ENCODE measurements around the gene DUS3L. TPM values are rescaled to one million over a fixed set of nuclear protein-coding genes. Genes with fewer than 3 reads are reported as not detected.

The DUS3L gene
- total and polyA plus RNA-seq, 4 donors = 5.1 to 34.5 (median 26.6) TPM

GRCh38 chr19:5795382-5795919 lies 4.5 kb upstream of the DUS3L start:
- no peak overlapping the region for H3K4me3 ChIP-seq (ENCODE audit: low read length in 2 of 2)
- intact Hi-C loops (cut with DNase I) = loop anchor here in 1 of 2 donors (10.0 kb wide), 1 partner anchor 171 kb away; the partner anchor contains the start of genes SAFB and SAFB2
- ATAC-seq (ENCODE audit: low FRiP score) (no peak), DNase-seq (no peak)
- H3K27ac ChIP-seq (ENCODE audit: low read depth in 1 of 2, low read length in 2 of 2) = no peak overlapping the region
- H3K4me1 ChIP-seq (ENCODE audit: control insufficient read depth in 1 of 2, insufficient read depth in 2 of 2, low read length in 2 of 2) = no peaks in the 10 kb centered on the region
- no peaks in the 10 kb centered on the region for H3K9me3 ChIP-seq (ENCODE audit: control insufficient read depth, low read length)
- 90% methylated on average over 7 of the region's 7 CpGs for WGBS, 2 donors
- H3K27me3 ChIP-seq (ENCODE audit: control insufficient read depth in 1 of 2, insufficient read depth in 2 of 2, low read length in 1 of 2) = peaks cover 0 to 1% of the 10 kb centered on the region in 2 donors
- no peaks in the 10 kb centered on the region for H3K36me3 ChIP-seq (ENCODE audit: control insufficient read depth in 1 of 2, insufficient read depth in 2 of 2, low read length in 1 of 2)

- no peak for ATAC-seq (ENCODE audit: low FRiP score)
- H3K27ac ChIP-seq (ENCODE audit: low read depth in 1 of 2, low read length in 2 of 2) = no peak overlapping the region
- no peak overlapping the region for H3K4me3 ChIP-seq (ENCODE audit: low read length in 2 of 2)
- peaks cover 0 to 3% of the 10 kb centered on the region in 2 donors for H3K36me3 ChIP-seq (ENCODE audit: control insufficient read depth in 1 of 2, insufficient read depth in 2 of 2, low read length in 1 of 2)
- no peak for DNase-seq
- intact Hi-C loops (cut with DNase I) = loop anchor here in 1 of 2 donors (10.0 kb wide), 1 partner anchor 168 kb away; the partner anchor contains the start of genes SAFB and SAFB2
- no peaks in the 10 kb centered on the region for H3K4me1 ChIP-seq (ENCODE audit: control insufficient read depth in 1 of 2, insufficient read depth in 2 of 2, low read length in 2 of 2)
- 74 to 85% methylated on average over 3 of the region's 3 CpGs for WGBS, 2 donors
- no peaks in the 10 kb centered on the region for H3K9me3 ChIP-seq (ENCODE audit: control insufficient read depth, low read length)
- H3K27me3 ChIP-seq (ENCODE audit: control insufficient read depth in 1 of 2, insufficient read depth in 2 of 2, low read length in 1 of 2) = peaks cover 0 to 1% of the 10 kb centered on the region in 2 donors
Observed at GRCh38 chr19:5793188-5793587, 2.2 kb upstream of the DUS3L start.

GRCh38 chr19:5792224-5792623 lies 1.3 kb upstream of the DUS3L start:
- ATAC-seq (ENCODE audit: low FRiP score) (no peak), DNase-seq (no peak)
- no peaks in the 10 kb centered on the region for H3K4me1 ChIP-seq (ENCODE audit: control insufficient read depth in 1 of 2, insufficient read depth in 2 of 2, low read length in 2 of 2)
- intact Hi-C loops (cut with DNase I) = loop anchor here in 1 of 2 donors (10.0 kb wide), 1 partner anchor 167 kb away; the partner anchor contains the start of genes SAFB and SAFB2
- peaks cover 0 to 3% of the 10 kb centered on the region in 2 donors for H3K36me3 ChIP-seq (ENCODE audit: control insufficient read depth in 1 of 2, insufficient read depth in 2 of 2, low read length in 1 of 2)
- no peaks in the 10 kb centered on the region for H3K9me3 ChIP-seq (ENCODE audit: control insufficient read depth, low read length)
- 93 to 94% methylated on average over 18 of the region's 18 CpGs for WGBS, 2 donors
- H3K27ac ChIP-seq (ENCODE audit: low read depth in 1 of 2, low read length in 2 of 2) = no peak overlapping the region
- H3K27me3 ChIP-seq (ENCODE audit: control insufficient read depth in 1 of 2, insufficient read depth in 2 of 2, low read length in 1 of 2) = peaks cover 0 to 1% of the 10 kb centered on the region in 2 donors
- H3K4me3 ChIP-seq (ENCODE audit: low read length in 2 of 2) = no peak overlapping the region

GRCh38 chr19:5789886-5790558 lies 941 bp downstream of the DUS3L start:
- 77% methylated on average over 26 of the region's 26 CpGs for WGBS, 2 donors
- peaks cover 0 to 7% of the 10 kb centered on the region in 2 donors for H3K36me3 ChIP-seq (ENCODE audit: control insufficient read depth in 1 of 2, insufficient read depth in 2 of 2, low read length in 1 of 2)
- no peak for DNase-seq

GRCh38 chr19:5789351-5789761 lies 1.6 kb downstream of the DUS3L start:
- Histone ChIP-seq H3K36me3 (ENCODE audit: control insufficient read depth in 1 of 2, insufficient read depth in 2 of 2, low read length in 1 of 2) (peaks cover 0 to 7% of the 10 kb centered on the region in 2 donors), H3K4me1 (ENCODE audit: control insufficient read depth in 1 of 2, insufficient read depth in 2 of 2, low read length in 2 of 2) (no peaks in the 10 kb centered on the region), H3K27me3 (ENCODE audit: control insufficient read depth in 1 of 2, insufficient read depth in 2 of 2, low read length in 1 of 2) (no peaks in the 10 kb centered on the region), H3K4me3 (ENCODE audit: low read length in 2 of 2) (no peak overlapping the region), H3K9me3 (ENCODE audit: control insufficient read depth, low read length) (no peaks in the 10 kb centered on the region), H3K27ac (ENCODE audit: low read depth in 1 of 2, low read length in 2 of 2) (no peak overlapping the region)
- WGBS, 2 donors = 95 to 97% methylated on average over 36 to 39 of the region's 39 CpGs
- intact Hi-C loops (cut with DNase I) = no loop called here
- DNase-seq (no peak), ATAC-seq (ENCODE audit: low FRiP score) (no peak)

More at GRCh38 chr19:5789886-5790558, 941 bp downstream of the DUS3L start:
- H3K4me1 ChIP-seq (ENCODE audit: control insufficient read depth in 1 of 2, insufficient read depth in 2 of 2, low read length in 2 of 2) = no peaks in the 10 kb centered on the region
- no peak for ATAC-seq (ENCODE audit: low FRiP score)
- no peaks in the 10 kb centered on the region for H3K27me3 ChIP-seq (ENCODE audit: control insufficient read depth in 1 of 2, insufficient read depth in 2 of 2, low read length in 1 of 2)
- intact Hi-C loops (cut with DNase I) = loop anchor here in 1 of 2 donors (10.0 kb wide), 1 partner anchor 165 kb away; the partner anchor contains the start of genes SAFB and SAFB2
- no peaks in the 10 kb centered on the region for H3K9me3 ChIP-seq (ENCODE audit: control insufficient read depth, low read length)
- no peak overlapping the region for H3K4me3 ChIP-seq (ENCODE audit: low read length in 2 of 2)
- no peak overlapping the region for H3K27ac ChIP-seq (ENCODE audit: low read depth in 1 of 2, low read length in 2 of 2)

GRCh38 chr19:5788422-5788821 lies 2.5 kb downstream of the DUS3L start:
- H3K36me3 ChIP-seq (ENCODE audit: control insufficient read depth in 1 of 2, insufficient read depth in 2 of 2, low read length in 1 of 2) = peaks cover 0 to 7% of the 10 kb centered on the region in 2 donors
- intact Hi-C loops (cut with DNase I) = no loop called here

GRCh38 chr19:5787409-5788182 lies 3.4 kb downstream of the DUS3L start:
- intact Hi-C loops (cut with DNase I) = no loop called here
- H3K27me3 ChIP-seq (ENCODE audit: control insufficient read depth in 1 of 2, insufficient read depth in 2 of 2, low read length in 1 of 2) = no peaks in the 10 kb centered on the region
- H3K4me3 ChIP-seq (ENCODE audit: low read length in 2 of 2) = no peak overlapping the region
- WGBS, 2 donors = 90 to 93% methylated on average over 39 of the region's 39 CpGs
- H3K9me3 ChIP-seq (ENCODE audit: control insufficient read depth, low read length) = no peaks in the 10 kb centered on the region
- H3K4me1 ChIP-seq (ENCODE audit: control insufficient read depth in 1 of 2, insufficient read depth in 2 of 2, low read length in 2 of 2) = no peaks in the 10 kb centered on the region
- H3K27ac ChIP-seq (ENCODE audit: low read depth in 1 of 2, low read length in 2 of 2) = no peak overlapping the region
- ATAC-seq (ENCODE audit: low FRiP score) = no peak
- peaks cover 0 to 7% of the 10 kb centered on the region in 2 donors for H3K36me3 ChIP-seq (ENCODE audit: control insufficient read depth in 1 of 2, insufficient read depth in 2 of 2, low read length in 1 of 2)
- no peak for DNase-seq

More at GRCh38 chr19:5788422-5788821, 2.5 kb downstream of the DUS3L start:
- H3K4me3 ChIP-seq (ENCODE audit: low read length in 2 of 2) = no peak overlapping the region
- no peaks in the 10 kb centered on the region for H3K9me3 ChIP-seq (ENCODE audit: control insufficient read depth, low read length)
- no peaks in the 10 kb centered on the region for H3K4me1 ChIP-seq (ENCODE audit: control insufficient read depth in 1 of 2, insufficient read depth in 2 of 2, low read length in 2 of 2)
- H3K27ac ChIP-seq (ENCODE audit: low read depth in 1 of 2, low read length in 2 of 2) = no peak overlapping the region
- H3K27me3 ChIP-seq (ENCODE audit: control insufficient read depth in 1 of 2, insufficient read depth in 2 of 2, low read length in 1 of 2) = no peaks in the 10 kb centered on the region
- 87 to 98% methylated on average over 5 of the region's 5 CpGs for WGBS, 2 donors
- ATAC-seq (ENCODE audit: low FRiP score) (no peak), DNase-seq (no peak)

- intact Hi-C loops (cut with DNase I) = no loop called here
- DNase-seq = no peak
Observed at GRCh38 chr19:5786593-5787408, 4.2 kb downstream of the DUS3L start.

More at GRCh38 chr19:5786593-5787408, 4.2 kb downstream of the DUS3L start:
- Histone ChIP-seq H3K4me1 (ENCODE audit: control insufficient read depth in 1 of 2, insufficient read depth in 2 of 2, low read length in 2 of 2) (no peaks in the 10 kb centered on the region), H3K9me3 (ENCODE audit: control insufficient read depth, low read length) (no peaks in the 10 kb centered on the region), H3K4me3 (ENCODE audit: low read length in 2 of 2) (no peak overlapping the region), H3K36me3 (ENCODE audit: control insufficient read depth in 1 of 2, insufficient read depth in 2 of 2, low read length in 1 of 2) (peaks cover 0 to 7% of the 10 kb centered on the region in 2 donors), H3K27ac (ENCODE audit: low read depth in 1 of 2, low read length in 2 of 2) (no peak overlapping the region), H3K27me3 (ENCODE audit: control insufficient read depth in 1 of 2, insufficient read depth in 2 of 2, low read length in 1 of 2) (no peaks in the 10 kb centered on the region)
- 90 to 92% methylated on average over 43 to 44 of the region's 44 CpGs for WGBS, 2 donors
- no peak for ATAC-seq (ENCODE audit: low FRiP score)

Data from aorta (tissue), 5 donors.